ENCODE data around the gene SIPA1L2.

DNA sequence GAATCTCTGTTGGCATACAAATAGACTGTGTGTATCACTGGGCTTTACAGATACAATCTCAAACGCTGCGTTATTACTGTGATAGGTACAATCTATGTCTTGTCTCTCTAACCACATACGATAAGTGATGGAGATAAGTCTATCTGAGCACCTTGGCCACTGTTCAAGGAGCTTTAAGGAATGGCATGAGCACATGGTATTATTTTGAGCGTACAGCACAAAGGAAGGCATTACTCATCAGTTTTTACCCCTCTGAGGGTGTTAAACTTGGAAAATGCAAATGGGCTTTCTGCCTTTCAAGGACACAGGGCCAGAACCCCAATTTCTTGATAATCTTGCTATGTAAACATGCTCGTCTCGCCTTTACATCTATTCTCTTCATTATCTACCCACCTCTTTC lies 11.6 kb upstream of the SIPA1L2 start:
- TF ChIP-seq, protein P1, sequence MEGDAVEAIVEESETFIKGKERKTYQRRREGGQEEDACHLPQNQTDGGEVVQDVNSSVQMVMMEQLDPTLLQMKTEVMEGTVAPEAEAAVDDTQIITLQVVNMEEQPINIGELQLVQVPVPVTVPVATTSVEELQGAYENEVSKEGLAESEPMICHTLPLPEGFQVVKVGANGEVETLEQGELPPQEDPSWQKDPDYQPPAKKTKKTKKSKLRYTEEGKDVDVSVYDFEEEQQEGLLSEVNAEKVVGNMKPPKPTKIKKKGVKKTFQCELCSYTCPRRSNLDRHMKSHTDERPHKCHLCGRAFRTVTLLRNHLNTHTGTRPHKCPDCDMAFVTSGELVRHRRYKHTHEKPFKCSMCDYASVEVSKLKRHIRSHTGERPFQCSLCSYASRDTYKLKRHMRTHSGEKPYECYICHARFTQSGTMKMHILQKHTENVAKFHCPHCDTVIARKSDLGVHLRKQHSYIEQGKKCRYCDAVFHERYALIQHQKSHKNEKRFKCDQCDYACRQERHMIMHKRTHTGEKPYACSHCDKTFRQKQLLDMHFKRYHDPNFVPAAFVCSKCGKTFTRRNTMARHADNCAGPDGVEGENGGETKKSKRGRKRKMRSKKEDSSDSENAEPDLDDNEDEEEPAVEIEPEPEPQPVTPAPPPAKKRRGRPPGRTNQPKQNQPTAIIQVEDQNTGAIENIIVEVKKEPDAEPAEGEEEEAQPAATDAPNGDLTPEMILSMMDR (IDR thresholded peaks at IDR 0.05; ENCODE audit: insufficient read depth, low read length), result no peak
- TF ChIP-seq POLR2AphosphoS5 (IDR thresholded peaks at IDR 0.05; ENCODE audit: low read depth) (no peak), GABPA (IDR thresholded peaks at IDR 0.05; ENCODE audit: low read depth) (no peak), SPI1 (IDR thresholded peaks at IDR 0.05; ENCODE audit: borderline replicate concordance, low read depth) (no peak)
- TF ChIP-seq, protein P2, sequence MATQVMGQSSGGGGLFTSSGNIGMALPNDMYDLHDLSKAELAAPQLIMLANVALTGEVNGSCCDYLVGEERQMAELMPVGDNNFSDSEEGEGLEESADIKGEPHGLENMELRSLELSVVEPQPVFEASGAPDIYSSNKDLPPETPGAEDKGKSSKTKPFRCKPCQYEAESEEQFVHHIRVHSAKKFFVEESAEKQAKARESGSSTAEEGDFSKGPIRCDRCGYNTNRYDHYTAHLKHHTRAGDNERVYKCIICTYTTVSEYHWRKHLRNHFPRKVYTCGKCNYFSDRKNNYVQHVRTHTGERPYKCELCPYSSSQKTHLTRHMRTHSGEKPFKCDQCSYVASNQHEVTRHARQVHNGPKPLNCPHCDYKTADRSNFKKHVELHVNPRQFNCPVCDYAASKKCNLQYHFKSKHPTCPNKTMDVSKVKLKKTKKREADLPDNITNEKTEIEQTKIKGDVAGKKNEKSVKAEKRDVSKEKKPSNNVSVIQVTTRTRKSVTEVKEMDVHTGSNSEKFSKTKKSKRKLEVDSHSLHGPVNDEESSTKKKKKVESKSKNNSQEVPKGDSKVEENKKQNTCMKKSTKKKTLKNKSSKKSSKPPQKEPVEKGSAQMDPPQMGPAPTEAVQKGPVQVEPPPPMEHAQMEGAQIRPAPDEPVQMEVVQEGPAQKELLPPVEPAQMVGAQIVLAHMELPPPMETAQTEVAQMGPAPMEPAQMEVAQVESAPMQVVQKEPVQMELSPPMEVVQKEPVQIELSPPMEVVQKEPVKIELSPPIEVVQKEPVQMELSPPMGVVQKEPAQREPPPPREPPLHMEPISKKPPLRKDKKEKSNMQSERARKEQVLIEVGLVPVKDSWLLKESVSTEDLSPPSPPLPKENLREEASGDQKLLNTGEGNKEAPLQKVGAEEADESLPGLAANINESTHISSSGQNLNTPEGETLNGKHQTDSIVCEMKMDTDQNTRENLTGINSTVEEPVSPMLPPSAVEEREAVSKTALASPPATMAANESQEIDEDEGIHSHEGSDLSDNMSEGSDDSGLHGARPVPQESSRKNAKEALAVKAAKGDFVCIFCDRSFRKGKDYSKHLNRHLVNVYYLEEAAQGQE (IDR thresholded peaks at IDR 0.05; ENCODE audit: insufficient replicate concordance, low read depth), result no peak

Data from HL-60 (cell line).